CD14-positive monocyte (primary cell): Measurements from ENCODE around the gene ARCN1. TPM values are rescaled to one million over a fixed set of nuclear protein-coding genes. Genes with fewer than 3 reads are reported as not detected.

Experiments used
- DNase-seq, 3 donors: peaks; one replicate each; pipeline ENCODE4 v3.0.0-alpha.2; 2011 to 2022
- H2AFZ ChIP-seq: 2 replicates; pipeline ENCODE4 v1.6.0; 2012; ENCODE audit warnings: mild to moderate bottlenecking, low read depth, low read length, inconsistent platforms; ENCODE audit not compliant: insufficient read depth, poor library complexity, severe bottlenecking
- H3K27ac ChIP-seq, 2 donors: 1 replicate in 1 of 2; 2 replicates in 1 of 2; pipeline ENCODE4 v1.5.1; 2012 to 2013; ENCODE audit warnings: low read length in 2 of 2, control low read depth in 1 of 2, inconsistent platforms in 1 of 2, low read depth in 1 of 2, mild to moderate bottlenecking in 1 of 2
- H3K27me3 ChIP-seq, 2 donors: one replicate each; pipeline versions ENCODE4 v1.6.0 to v1.6.1; 2011 to 2013; ENCODE audit warnings: low read length in 2 of 2; ENCODE audit not compliant: control insufficient read depth in 2 of 2, insufficient read depth in 2 of 2
- H3K36me3 ChIP-seq, 2 donors: replicated peaks in 1 of 2; 1 replicate in 1 of 2; 2 replicates in 1 of 2; pipeline versions ENCODE4 v1.5.1 to v1.6.1; 2012 to 2013; ENCODE audit warnings: low read length in 2 of 2, control low read depth in 1 of 2, inconsistent platforms in 1 of 2, mild to moderate bottlenecking in 1 of 2; ENCODE audit not compliant: insufficient read depth in 2 of 2, control insufficient read depth in 1 of 2
- H3K4me1 ChIP-seq, 2 donors: 1 replicate in 1 of 2; 2 replicates in 1 of 2; pipeline versions ENCODE4 v1.5.1 to v1.6.1; 2012 to 2013; ENCODE audit warnings: low read length in 2 of 2, control low read depth in 1 of 2, inconsistent platforms in 1 of 2, mild to moderate bottlenecking in 1 of 2, moderate library complexity in 1 of 2; ENCODE audit not compliant: insufficient read depth in 2 of 2, control insufficient read depth in 1 of 2
- H3K4me2 ChIP-seq: replicated peaks from 2 replicates; pipeline ENCODE3; 2012; ENCODE audit warnings: low read length, moderate library complexity, mild to moderate bottlenecking; ENCODE audit not compliant: poor library complexity, severe bottlenecking; ENCODE audit errors: extremely low read depth
- H3K4me3 ChIP-seq, 3 experiments: fragments of 200-600 bp in 1 of 3; sonication (generic) in 1 of 3; replicated peaks in 1 of 3; 1 replicate in 2 of 3; 2 replicates in 1 of 3; pipeline ENCODE4 v1.5.1; 2011 to 2013; ENCODE audit warnings: low read length in 3 of 3, mild to moderate bottlenecking in 3 of 3, control low read depth in 2 of 3, low read depth in 2 of 3, inconsistent platforms in 1 of 3, moderate library complexity in 1 of 3
- H3K79me2 ChIP-seq: 2 replicates; pipeline ENCODE4 v1.6.0; 2012; ENCODE audit warnings: mild to moderate bottlenecking, control low read depth, inconsistent platforms, low read length, moderate library complexity; ENCODE audit not compliant: insufficient read depth
- H3K9ac ChIP-seq: 2 replicates; pipeline ENCODE4 v1.6.0; 2017; ENCODE audit warnings: low read length, mild to moderate bottlenecking; ENCODE audit not compliant: insufficient read depth, poor library complexity, severe bottlenecking
- H3K9me3 ChIP-seq, 2 donors: replicated peaks in 1 of 2; 1 replicate in 1 of 2; 2 replicates in 1 of 2; pipeline versions ENCODE4 v1.5.1 to v1.6.1; 2012 to 2013; ENCODE audit warnings: low read length in 2 of 2, control low read depth in 1 of 2; ENCODE audit not compliant: control insufficient read depth in 1 of 2, insufficient read depth in 1 of 2
- H4K20me1 ChIP-seq: 2 replicates; pipeline ENCODE4 v1.6.0; 2012; ENCODE audit warnings: mild to moderate bottlenecking, low read length, control low read depth, moderate library complexity; ENCODE audit not compliant: insufficient read depth
- H3K27ac Mint-ChIP-seq, 7 donors: one replicate each; pipeline ENCODE4 v1.8.0; 2020; ENCODE audit warnings: mild to moderate bottlenecking in 7 of 7, mixed read lengths in 7 of 7, moderate library complexity in 6 of 7, inconsistent platforms in 2 of 7
- H3K27me3 Mint-ChIP-seq, 3 donors: one replicate each; pipeline ENCODE4 v1.8.0; 2021 to 2022; ENCODE audit warnings: low read depth in 3 of 3, mild to moderate bottlenecking in 3 of 3, mixed read lengths in 3 of 3, moderate library complexity in 3 of 3, inconsistent platforms in 1 of 3
- H3K36me3 Mint-ChIP-seq, 2 donors: one replicate each; pipeline ENCODE4 v1.8.0; 2020; ENCODE audit warnings: mixed read lengths in 2 of 2, inconsistent platforms in 1 of 2, mild to moderate bottlenecking in 1 of 2
- H3K4me1 Mint-ChIP-seq: one replicate; pipeline ENCODE4 v1.8.0; 2020; ENCODE audit warnings: mild to moderate bottlenecking, mixed read lengths
- H3K4me3 Mint-ChIP-seq, 2 donors: one replicate each; pipeline ENCODE4 v1.8.0; 2020; ENCODE audit warnings: mild to moderate bottlenecking in 2 of 2, mixed read lengths in 2 of 2, moderate library complexity in 1 of 2
- H3K9me3 Mint-ChIP-seq, 7 donors: one replicate each; pipeline ENCODE4 v1.8.0; 2020 to 2022; ENCODE audit warnings: mixed read lengths in 7 of 7, mild to moderate bottlenecking in 6 of 7, moderate library complexity in 6 of 7, inconsistent platforms in 2 of 7
- CTCF ChIP-seq: fragments of 200-600 bp; IDR thresholded peaks from one replicate; pipeline ENCODE4 v1.8.0; 2022; ENCODE audit warnings: antibody characterized with exemption, mild to moderate bottlenecking
- WGBS: methylation state at CpG from one replicate; pipeline ENCODE4 v1.1.5; 2013; ENCODE audit warnings: missing lambda C conversion rate; ENCODE audit not compliant: insufficient coverage; 5-methylcytosine and 5-hydroxymethylcytosine counted together
- intact Hi-C, 2 donors: fragments of 100-400 bp; cut with micrococcal nuclease; formaldehyde crosslinking; loops; one replicate each; pipeline versions ENCODE4 v1.15.0 to v1.15.1; 2023
- polyA plus RNA-seq, 3 donors: library from polyadenylated mRNA; depleted of rRNA in 1 of 3; unstranded in 2 of 3; stranded (reverse) in 1 of 3; fragments of 300-500 nt in 2 of 3; fragments of >200 nt in 1 of 3; fragmentation: Illumina TruSeq in 2 of 3; gene quantifications; 1 replicate in 2 of 3; 2 replicates in 1 of 3; pipeline ENCODE4 v1.2.3, GENCODE V29; 2012 to 2021

ARCN1 gene
- polyA plus RNA-seq, 3 donors, result 36.1 to 101 (median 79.7) TPM

- H3K4me1 ChIP-seq, result peaks cover 4 to 8% of the 10 kb centered on the region in 2 donors
- Mint-ChIP-seq H3K9me3 (peaks cover 0 to 2% (median 0%) of the 10 kb centered on the region in 7 donors), H3K36me3 (no peaks in the 10 kb centered on the region), H3K27ac (no peak overlapping the region), H3K27me3 (peaks cover 11 to 19% (median 14%) of the 10 kb centered on the region in 3 donors), H3K4me1 (no peaks in the 10 kb centered on the region), H3K4me3 (no peak overlapping the region)
- H3K4me2 ChIP-seq, result no peak overlapping the region
- no peak overlapping the region for H3K4me3 ChIP-seq
- TF ChIP-seq CTCF, result no peak
- peaks cover 0 to 16% of the 10 kb centered on the region in 2 donors for H3K27me3 ChIP-seq
- H4K20me1 ChIP-seq, result no peaks in the 10 kb centered on the region
- no peak for DNase-seq
- WGBS, result 41% methylated on average over 2 of the region's 4 CpGs
- intact Hi-C loops, result no loop called here
- no peak overlapping the region for H2AFZ ChIP-seq
- no peak overlapping the region for H3K9ac ChIP-seq
- no peaks in the 10 kb centered on the region for H3K36me3 ChIP-seq
- H3K27ac ChIP-seq, result no peak overlapping the region
- H3K9me3 ChIP-seq, result no peaks in the 10 kb centered on the region
- no peaks in the 10 kb centered on the region for H3K79me2 ChIP-seq
Observed at GRCh38 chr11:118633979-118634378, 61.8 kb downstream of the ARCN1 start.

GRCh38 chr11:118634431-118635236, 62.4 kb downstream of the ARCN1 start:
- peak overlapping the region; percentile 34 for H3K4me2 ChIP-seq
- no peak overlapping the region for H3K27ac ChIP-seq
- no peak for TF ChIP-seq CTCF
- no peak overlapping the region for H3K27ac Mint-ChIP-seq
- intact Hi-C loops, result no loop called here
- H3K36me3 Mint-ChIP-seq, result no peaks in the 10 kb centered on the region
- H3K9me3 ChIP-seq, result no peaks in the 10 kb centered on the region
- no peaks in the 10 kb centered on the region for H4K20me1 ChIP-seq
- H3K36me3 ChIP-seq, result no peaks in the 10 kb centered on the region
- peak overlapping the region in 1 of 3 experiments; percentile 32 for H3K4me3 ChIP-seq
- peaks cover 4 to 8% of the 10 kb centered on the region in 2 donors for H3K4me1 ChIP-seq
- H3K4me1 Mint-ChIP-seq, result no peaks in the 10 kb centered on the region
- no peak for DNase-seq
- 84% methylated on average over 35 of the region's 41 CpGs for WGBS
- H3K4me3 Mint-ChIP-seq, result peak overlapping the region; percentile 31 to 34
- H3K9me3 Mint-ChIP-seq, result peaks cover 0 to 2% (median 0%) of the 10 kb centered on the region in 7 donors
- peaks cover 11 to 17% (median 14%) of the 10 kb centered on the region in 3 donors for H3K27me3 Mint-ChIP-seq
- H3K79me2 ChIP-seq, result no peaks in the 10 kb centered on the region
- peak overlapping the region; percentile 41 for H2AFZ ChIP-seq
- peaks cover 0 to 16% of the 10 kb centered on the region in 2 donors for H3K27me3 ChIP-seq
- H3K9ac ChIP-seq, result peak overlapping the region; percentile 15
